HG03025 (cell line): ENCODE measurements around the gene SETBP1.

Source experiments
- ATAC-seq: cut with Tn5 transposase; IDR thresholded peaks from one replicate; pipeline ENCODE4 v1.9.1; 2021; ENCODE audit warnings: mild to moderate bottlenecking, moderate library complexity; ENCODE audit not compliant: unreplicated experiment, low FRiP score

The SETBP1 gene

GRCh38 chr18:44918142-44918476 lies 237.4 kb downstream of the SETBP1 start:
- ATAC-seq = no peak

DNA sequence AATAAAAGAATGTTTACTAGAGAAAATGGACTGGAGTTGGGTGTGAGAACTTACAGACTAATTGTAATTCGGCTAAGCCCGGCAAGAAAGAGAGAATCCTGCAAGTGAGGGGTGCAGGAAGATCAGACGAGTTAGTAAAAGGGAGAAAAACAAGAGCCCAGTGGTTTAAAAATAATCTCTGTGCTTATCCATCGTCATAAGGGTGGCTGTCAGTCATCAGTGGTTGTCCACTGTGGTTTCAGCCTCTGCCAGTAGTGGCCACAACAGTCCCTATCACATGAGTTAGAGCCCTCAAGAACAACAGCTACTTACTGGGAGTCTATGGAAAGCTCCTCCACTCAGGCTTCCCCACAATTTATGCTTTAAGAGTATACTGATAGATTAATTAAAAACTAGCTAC lies 239.8 kb downstream of the SETBP1 start:
- no peak for ATAC-seq

GRCh38 chr18:44921974-44922373 lies 241.3 kb downstream of the SETBP1 start:
- ATAC-seq = no peak

DNA sequence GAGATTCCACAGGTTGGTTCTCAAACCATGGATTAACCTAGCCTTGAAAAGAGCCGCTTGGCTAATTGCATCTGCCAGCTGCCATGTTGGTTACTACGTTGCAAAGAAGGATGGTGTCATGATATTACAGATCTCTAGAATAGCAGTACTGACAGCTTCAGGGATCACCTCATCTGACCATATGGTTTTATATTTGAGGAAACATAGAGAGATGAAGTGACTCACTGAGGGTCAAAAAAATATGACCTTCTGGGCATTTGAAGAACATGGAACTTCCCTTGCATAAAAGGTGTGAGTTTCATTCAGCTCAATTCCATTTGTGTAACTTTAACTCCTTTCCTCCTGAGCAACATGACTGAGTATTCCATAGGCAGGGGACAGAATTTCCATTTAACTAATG lies 242.3 kb downstream of the SETBP1 start:
- no peak for ATAC-seq

DNA sequence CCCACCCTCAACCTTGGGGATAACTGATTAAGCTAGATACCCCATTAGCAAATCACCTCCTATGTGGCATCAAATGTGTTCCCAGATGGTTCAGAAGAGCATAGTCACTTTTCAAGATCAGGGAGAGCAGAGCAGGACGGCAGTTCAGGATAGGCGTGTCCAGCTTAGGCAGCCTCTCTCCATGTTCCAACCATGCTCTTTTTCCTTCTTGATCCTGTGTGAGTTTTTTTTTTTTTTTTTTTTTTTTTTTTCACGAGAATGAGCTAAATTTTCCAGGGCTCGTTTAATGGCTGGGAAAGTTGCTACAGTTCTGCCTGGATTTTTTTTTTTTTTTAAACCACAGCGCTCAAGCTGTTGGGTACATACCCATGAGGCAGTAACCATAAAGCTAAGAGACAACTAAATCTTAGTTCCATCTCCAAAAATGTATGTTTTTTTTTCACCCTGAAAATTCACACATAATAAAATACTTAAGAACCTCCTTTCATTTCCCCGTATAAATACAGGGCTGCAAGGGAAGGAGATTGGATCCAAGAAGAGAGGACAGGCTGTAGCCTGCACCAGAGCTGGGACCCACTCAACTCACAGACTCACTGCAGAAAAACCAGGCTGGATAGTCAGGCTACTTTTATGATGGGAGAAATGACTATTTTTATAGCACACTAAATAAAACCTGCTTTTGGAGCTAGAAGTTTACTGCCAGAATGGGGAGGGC lies 244.3 kb downstream of the SETBP1 start:
- ATAC-seq = no peak

- no peak for ATAC-seq
Observed at GRCh38 chr18:44927127-44927849, 246.6 kb downstream of the SETBP1 start.

DNA sequence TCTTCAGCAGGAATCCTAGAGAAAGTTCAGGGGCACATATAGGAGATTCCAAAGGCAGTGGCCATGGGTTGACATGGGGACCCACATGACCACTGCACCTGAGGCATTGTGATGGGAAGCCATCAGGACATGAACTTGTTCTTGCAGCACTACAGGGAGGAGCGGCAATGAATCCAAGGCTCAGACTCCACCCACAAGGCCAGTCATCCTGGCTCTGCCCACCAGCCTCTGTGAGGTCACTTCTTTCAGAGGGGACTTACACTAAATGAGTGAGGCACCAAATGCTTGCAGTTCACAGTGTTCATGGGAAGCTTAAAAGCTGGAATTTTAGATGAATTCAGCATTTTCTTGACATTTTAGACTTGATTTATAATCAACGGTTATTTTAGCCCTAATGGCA lies 254.2 kb downstream of the SETBP1 start:
- ATAC-seq = no peak

GRCh38 chr18:44935455-44935854 lies 254.8 kb downstream of the SETBP1 start:
- no peak for ATAC-seq

DNA sequence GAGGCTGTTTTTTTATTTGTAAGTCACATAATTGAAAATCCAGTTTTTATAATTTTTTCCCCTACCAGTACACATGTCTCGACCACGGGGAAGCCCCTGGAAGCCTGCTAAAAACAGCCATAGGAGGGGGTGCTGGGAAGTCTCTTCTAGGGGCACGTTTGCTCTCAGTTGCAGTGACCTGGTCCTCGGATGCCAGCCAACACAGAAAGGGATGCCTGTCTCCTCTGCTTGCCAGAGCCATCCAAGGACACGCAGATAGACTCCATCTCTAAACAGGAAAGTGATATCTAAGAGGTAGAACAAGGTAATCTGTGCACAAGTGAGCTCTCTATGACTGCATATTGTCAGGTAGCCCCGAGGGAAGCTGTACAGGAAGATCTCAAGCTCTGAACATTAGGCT lies 255.8 kb downstream of the SETBP1 start:
- no peak for ATAC-seq

DNA sequence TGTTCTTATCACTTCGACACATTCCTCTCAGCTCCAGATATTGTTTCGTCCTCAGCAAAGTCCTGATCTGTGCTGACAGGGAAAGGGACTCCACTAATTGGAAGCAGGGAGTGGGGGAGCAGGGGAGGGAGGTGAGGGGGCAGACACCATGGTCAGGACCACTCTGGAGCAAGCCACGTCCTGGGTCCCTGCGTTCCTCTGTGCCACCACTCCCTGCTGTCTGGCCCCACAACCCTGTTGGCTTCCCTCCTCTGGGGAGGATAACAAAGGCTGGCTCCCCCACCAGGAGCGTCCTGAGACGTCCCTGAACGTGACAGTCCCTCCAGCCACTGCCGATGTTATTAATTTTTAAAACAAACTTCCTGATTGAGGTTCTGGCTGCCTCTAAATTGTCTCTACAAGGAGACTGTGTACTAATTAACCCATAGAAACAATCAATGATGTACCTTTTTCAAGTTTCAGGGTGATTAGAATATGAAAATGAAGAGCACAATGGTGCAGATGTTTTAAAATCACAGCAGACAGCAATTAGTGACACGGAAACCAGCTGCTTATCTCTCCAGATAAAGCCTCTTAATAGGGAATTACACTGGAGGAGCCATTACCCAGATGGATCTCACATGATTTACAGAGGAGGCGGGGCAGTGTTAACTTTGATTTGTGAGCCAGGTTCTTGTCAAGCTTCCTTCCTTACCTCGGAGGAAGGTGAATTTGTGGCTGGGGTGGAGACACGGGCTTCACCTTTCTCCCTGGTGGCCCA lies 257.5 kb downstream of the SETBP1 start:
- ATAC-seq = no peak

GRCh38 chr18:44938720-44939665 lies 258.3 kb downstream of the SETBP1 start:
- no peak for ATAC-seq

DNA sequence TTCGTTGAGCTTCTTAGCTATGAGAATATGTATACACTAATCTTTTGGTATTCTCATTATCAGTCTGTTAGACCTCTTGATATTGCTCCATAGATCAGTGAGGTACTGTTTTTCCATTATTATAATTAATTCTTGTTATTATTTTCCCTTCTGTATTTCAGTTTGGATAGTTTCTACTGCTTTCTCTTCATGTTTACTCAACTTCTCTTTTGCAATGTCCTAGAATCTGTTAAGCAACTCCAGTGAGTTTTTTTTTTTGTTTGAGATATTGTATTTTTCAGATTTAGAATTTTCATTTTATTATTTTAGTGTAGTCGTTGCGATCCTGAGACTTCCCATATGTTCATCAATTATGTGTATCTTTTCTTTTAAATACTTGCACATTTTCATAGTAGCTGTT lies 260.8 kb downstream of the SETBP1 start:
- ATAC-seq = no peak

GRCh38 chr18:44942073-44942472 lies 261.4 kb downstream of the SETBP1 start:
- ATAC-seq = no peak

DNA sequence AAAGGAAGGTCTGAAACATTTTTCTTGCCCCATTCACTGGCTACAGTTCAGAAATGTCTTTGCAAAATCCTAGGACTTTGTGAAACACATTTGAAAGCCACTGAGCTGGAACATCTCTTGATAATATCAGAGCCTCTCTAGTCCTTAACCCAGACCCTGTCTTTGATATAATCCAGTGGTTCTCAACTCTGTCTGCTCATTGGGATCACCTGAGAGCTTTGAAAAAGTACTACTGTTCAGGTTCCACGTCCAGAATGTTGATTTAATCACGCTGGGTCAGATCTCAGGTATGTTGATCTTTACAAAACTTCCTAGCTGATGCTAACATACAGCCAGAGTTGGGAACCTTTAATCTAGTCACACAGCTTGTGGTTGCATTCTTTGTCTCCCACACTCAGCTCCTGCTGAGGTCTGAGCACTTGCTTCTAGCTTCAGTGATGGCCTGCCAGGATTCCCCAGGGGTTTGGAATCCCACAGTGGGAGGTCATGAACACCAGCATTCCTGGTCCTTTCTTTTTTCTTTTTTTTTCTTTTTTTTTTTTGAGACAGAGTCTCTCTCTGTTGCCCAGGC lies 262.7 kb downstream of the SETBP1 start:
- no peak for ATAC-seq

GRCh38 chr18:44944461-44944860 lies 263.8 kb downstream of the SETBP1 start:
- no peak for ATAC-seq

- no peak for ATAC-seq
Observed at GRCh38 chr18:44945888-44946401, 265.3 kb downstream of the SETBP1 start.

GRCh38 chr18:44946529-44947113 lies 265.9 kb downstream of the SETBP1 start:
- ATAC-seq = no peak

DNA sequence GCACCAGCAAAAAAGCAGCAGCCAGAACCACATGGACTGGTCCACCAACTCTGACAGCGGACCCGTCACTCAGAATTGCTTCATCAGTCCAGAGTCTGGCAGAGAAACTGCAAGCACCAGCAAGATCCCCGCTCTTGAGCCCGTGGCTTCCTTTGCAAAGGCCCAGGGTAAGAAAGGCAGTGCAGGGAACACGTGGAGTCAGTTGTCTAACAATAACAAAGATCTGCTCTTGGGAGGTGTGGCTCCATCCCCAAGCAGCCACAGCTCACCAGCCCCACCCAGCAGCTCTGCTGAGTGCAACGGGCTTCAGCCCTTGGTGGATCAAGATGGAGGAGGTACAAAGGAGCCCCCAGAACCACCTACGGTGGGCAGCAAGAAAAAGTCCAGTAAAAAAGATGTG lies 269.3 kb downstream of the SETBP1 start:
- no peak for ATAC-seq

GRCh38 chr18:44950685-44951195 lies 270.1 kb downstream of the SETBP1 start:
- no peak for ATAC-seq
